Left ventricle myocardium inferior (tissue), 1 donor: ENCODE measurements around the gene GGPS1. TPM values are rescaled to one million over a fixed set of nuclear protein-coding genes. Genes with fewer than 3 reads are reported as not detected.

Source experiments
- DNase-seq: peaks from one replicate; pipeline ENCODE4 v3.0.0-alpha.2; 2020
- H3K27ac ChIP-seq: fragments of 200-600 bp; replicated peaks from 2 replicates; pipeline ENCODE4 v1.8.0; 2021
- H3K27me3 ChIP-seq: fragments of 200-600 bp; 2 replicates; pipeline ENCODE4 v1.8.0; 2021; ENCODE audit warnings: low read depth
- H3K36me3 ChIP-seq: fragments of 200-600 bp; 2 replicates; pipeline ENCODE4 v1.8.0; 2021
- H3K4me1 ChIP-seq: fragments of 200-600 bp; 2 replicates; pipeline ENCODE4 v1.8.0; 2021
- H3K4me3 ChIP-seq: fragments of 200-600 bp; 2 replicates; pipeline ENCODE4 v1.8.0; 2021; ENCODE audit warnings: mild to moderate bottlenecking, moderate library complexity
- H3K9me3 ChIP-seq: fragments of 200-600 bp; replicated peaks from 2 replicates; pipeline ENCODE4 v1.8.0; 2021
- CTCF ChIP-seq: fragments of 200-600 bp; IDR thresholded peaks from 2 replicates; pipeline ENCODE4 v1.8.0; 2021; ENCODE audit warnings: antibody characterized with exemption, mild to moderate bottlenecking, borderline replicate concordance
- intact Hi-C: fragments of 100-400 bp; cut with micrococcal nuclease; formaldehyde crosslinking; loops from one replicate; pipeline ENCODE4 v1.11.0; 2022
- total RNA-seq: library from RNA; stranded (reverse); fragmentation: NEBNext Ultra II Directional; extraction: Animal tissue kit (Norgen Biotek cat#: 25700); gene quantifications from one replicate; pipeline ENCODE4 v1.2.1, GENCODE V29; 2021
- donor health status: DM: no; HTN: yes; CAD: no; lungs with severe emphysema.

The GGPS1 gene
- total RNA-seq, 1 donor from 2014 or later: 30.2 TPM

GRCh38 chr1:235296729-235297128 is 31.6 kb upstream of the GGPS1 start:
- Histone ChIP-seq H3K36me3 (no peaks in the 10 kb centered on the region), H3K27ac (no peak overlapping the region), H3K27me3 (no peaks in the 10 kb centered on the region), H3K4me1 (peaks cover 46% of the 10 kb centered on the region), H3K9me3 (peaks cover 9% of the 10 kb centered on the region), H3K4me3 (no peak overlapping the region)
- no peak for TF ChIP-seq CTCF
- intact Hi-C loops: no loop called here
- no peak for DNase-seq

- H3K27me3 ChIP-seq: no peaks in the 10 kb centered on the region
- no peak for TF ChIP-seq CTCF
- intact Hi-C loops: no loop called here
Measured at GRCh38 chr1:235297579-235297978, 30.8 kb upstream of the GGPS1 start.

DNA sequence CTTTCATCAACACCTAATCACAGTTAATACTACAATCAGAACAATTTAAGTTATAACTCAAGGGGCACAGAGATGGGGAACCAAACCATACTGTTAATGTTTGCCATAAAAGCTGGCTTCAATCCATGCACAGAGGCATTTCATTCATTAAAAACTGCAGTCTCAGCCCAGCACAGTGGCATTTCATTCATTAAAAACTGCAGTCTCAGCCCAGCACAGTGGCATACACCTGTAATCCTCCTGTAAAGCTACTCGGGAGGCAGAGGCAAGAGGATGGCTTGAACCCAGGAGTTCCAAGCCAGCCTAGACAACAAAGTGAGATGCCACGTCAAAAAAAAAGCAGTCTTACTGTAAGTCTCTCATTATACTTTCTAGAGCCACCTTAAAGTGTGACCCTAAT is 29.6 kb upstream of the GGPS1 start:
- intact Hi-C loops: no loop called here

More at GRCh38 chr1:235297579-235297978, 30.8 kb upstream of the GGPS1 start:
- Histone ChIP-seq H3K36me3 (no peaks in the 10 kb centered on the region), H3K27ac (no peak overlapping the region), H3K9me3 (peaks cover 9% of the 10 kb centered on the region), H3K4me3 (no peak overlapping the region), H3K4me1 (peaks cover 43% of the 10 kb centered on the region)
- no peak for DNase-seq

DNA sequence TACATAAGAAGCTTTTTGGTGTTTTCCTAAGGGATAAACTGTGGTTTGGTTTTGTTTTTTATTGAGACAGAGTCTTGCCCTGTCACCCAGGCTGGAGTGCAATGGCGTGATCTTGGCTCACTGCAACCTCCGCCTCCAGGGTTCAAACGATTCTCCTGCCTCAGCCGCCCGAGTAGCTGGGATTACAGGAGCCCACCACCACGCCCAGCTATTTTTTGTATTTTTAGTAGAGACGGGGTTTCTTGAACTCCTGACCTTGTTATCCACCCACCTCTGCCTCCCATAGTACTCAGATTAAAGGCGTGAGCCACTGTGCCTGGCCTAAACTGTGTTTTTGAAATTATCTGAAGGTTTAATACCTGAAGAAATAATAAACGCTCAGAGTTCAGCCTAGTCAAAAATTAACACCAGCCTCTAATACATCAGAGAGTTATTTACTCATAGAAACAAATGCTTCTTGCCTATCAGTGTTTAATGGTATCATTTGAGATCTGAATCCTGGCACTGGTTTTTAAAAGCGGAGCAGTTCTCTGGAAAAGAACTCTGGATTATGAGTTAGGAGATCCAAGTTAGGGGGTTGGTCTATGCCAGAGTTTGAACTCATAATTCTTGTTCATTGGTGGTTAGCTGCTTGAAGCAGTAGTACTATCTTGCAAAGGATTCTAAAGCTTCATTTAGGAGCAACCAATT is 29.1 kb upstream of the GGPS1 start:
- Histone ChIP-seq H3K27ac (no peak overlapping the region), H3K4me1 (peaks cover 45% of the 10 kb centered on the region), H3K36me3 (no peaks in the 10 kb centered on the region), H3K27me3 (no peaks in the 10 kb centered on the region), H3K9me3 (peaks cover 9% of the 10 kb centered on the region), H3K4me3 (no peak overlapping the region)
- no peak for DNase-seq
- TF ChIP-seq CTCF: no peak
- intact Hi-C loops: no loop called here

More for the DNA sequence above, 29.6 kb upstream of the GGPS1 start:
- H3K27me3 ChIP-seq: no peaks in the 10 kb centered on the region
- no peaks in the 10 kb centered on the region for H3K36me3 ChIP-seq
- peaks cover 43% of the 10 kb centered on the region for H3K4me1 ChIP-seq
- TF ChIP-seq CTCF: no peak
- DNase-seq: no peak
- H3K27ac ChIP-seq: no peak overlapping the region
- peaks cover 9% of the 10 kb centered on the region for H3K9me3 ChIP-seq
- no peak overlapping the region for H3K4me3 ChIP-seq

DNA sequence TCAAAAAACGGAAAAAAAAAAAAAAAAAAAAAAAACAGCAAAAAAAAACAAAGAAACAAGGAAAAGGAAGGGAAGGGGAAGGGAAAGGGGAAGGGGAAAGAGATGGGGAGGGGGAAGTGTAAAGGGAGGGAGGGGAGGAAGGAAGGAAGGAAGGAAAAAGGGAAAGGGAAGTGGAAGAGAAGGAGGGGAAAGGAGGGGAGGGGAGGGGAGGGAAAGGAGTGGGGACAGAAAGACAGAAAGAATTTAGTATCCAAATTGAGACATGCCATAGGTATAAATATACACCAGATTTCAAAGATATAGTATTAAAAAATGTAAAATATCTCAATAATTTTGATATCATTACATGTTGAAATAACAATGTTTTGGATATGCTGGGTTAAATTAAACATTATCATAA is 26.2 kb upstream of the GGPS1 start:
- H3K9me3 ChIP-seq: peaks cover 4% of the 10 kb centered on the region
- intact Hi-C loops: no loop called here
- H3K4me1 ChIP-seq: peaks cover 73% of the 10 kb centered on the region
- no peaks in the 10 kb centered on the region for H3K36me3 ChIP-seq
- no peak for TF ChIP-seq CTCF
- H3K4me3 ChIP-seq: no peak overlapping the region
- DNase-seq: no peak
- H3K27me3 ChIP-seq: no peaks in the 10 kb centered on the region
- no peak overlapping the region for H3K27ac ChIP-seq
